AG04449 (cell line): ENCODE measurements around the gene TTLL10.

Experiments used
- CTCF ChIA-PET: fragments of 350-600 bp; formaldehyde crosslinking; extraction: SDS; loops from one replicate; lab custom pipeline; 2021; ENCODE audit warnings: antibody characterized with exemption; lab: Yijun Ruan, JAX
- POLR2A ChIA-PET: fragments of 400-600, 350-600 bp; formaldehyde crosslinking; extraction: SDS; loops from one replicate; lab custom pipeline; 2020; ENCODE audit warnings: antibody characterized with exemption, inconsistent platforms; lab: Yijun Ruan, JAX
- DNase-seq: peaks from one replicate; pipeline ENCODE4 v3.0.0-alpha.2; 2010; ENCODE audit warnings: low read depth, low spot score
- H3K4me3 ChIP-seq: 2 replicates; pipeline ENCODE4 v1.5.1; 2011; ENCODE audit warnings: low read depth, mild to moderate bottlenecking, control low read depth, low read length
- CTCF ChIP-seq: IDR thresholded peaks from one replicate; pipeline ENCODE4 v1.5.1; 2011; ENCODE audit warnings: mild to moderate bottlenecking, moderate library complexity, low read length, control low read depth, inconsistent platforms; ENCODE audit not compliant: insufficient read depth; ENCODE audit errors: missing control alignments

TTLL10 gene

GRCh38 chr1:1199141-1199960, 25.7 kb downstream of the TTLL10 start:
- no peak for DNase-seq
- H3K4me3 ChIP-seq = no peak overlapping the region
- ChIA-PET POLR2A (no interaction called here), CTCF (no interaction called here)
- no peak for TF ChIP-seq CTCF

GRCh38 chr1:1199961-1200875, 26.5 kb downstream of the TTLL10 start:
- CTCF ChIA-PET = no interaction called here
- POLR2A ChIA-PET = no interaction called here
- H3K4me3 ChIP-seq = no peak overlapping the region
- no peak for TF ChIP-seq CTCF
- no peak for DNase-seq

GRCh38 chr1:1200876-1201810, 27.5 kb downstream of the TTLL10 start:
- no peak for DNase-seq
- peak overlapping the region; percentile 48 for H3K4me3 ChIP-seq
- CTCF ChIA-PET = no interaction called here
- TF ChIP-seq CTCF = no peak
- POLR2A ChIA-PET = no interaction called here

GRCh38 chr1:1202831-1203560, 29.3 kb downstream of the TTLL10 start:
- ChIA-PET POLR2A (no interaction called here), CTCF (interaction anchor here (1.5 kb wide), 1 partner anchor 80 kb away, joined by 3 read pairs; no protein-coding TSS in a partner anchor)

More at GRCh38 chr1:1202831-1203560, 29.3 kb downstream of the TTLL10 start:
- no peak overlapping the region for H3K4me3 ChIP-seq
- DNase-seq = no peak
- no peak for TF ChIP-seq CTCF
